ENCODE data around the gene RPRML. TPM values are rescaled to one million over a fixed set of nuclear protein-coding genes. Genes with fewer than 3 reads are reported as not detected.
"Not testable (repeated sequence)": the region's sequence is repeated elsewhere in the genome, so short reads cannot be mapped to it uniquely, and the experiment has no call there.

The RPRML gene
- total RNA-seq, 1 donor from 2014 or later, result 4.5 TPM

DNA sequence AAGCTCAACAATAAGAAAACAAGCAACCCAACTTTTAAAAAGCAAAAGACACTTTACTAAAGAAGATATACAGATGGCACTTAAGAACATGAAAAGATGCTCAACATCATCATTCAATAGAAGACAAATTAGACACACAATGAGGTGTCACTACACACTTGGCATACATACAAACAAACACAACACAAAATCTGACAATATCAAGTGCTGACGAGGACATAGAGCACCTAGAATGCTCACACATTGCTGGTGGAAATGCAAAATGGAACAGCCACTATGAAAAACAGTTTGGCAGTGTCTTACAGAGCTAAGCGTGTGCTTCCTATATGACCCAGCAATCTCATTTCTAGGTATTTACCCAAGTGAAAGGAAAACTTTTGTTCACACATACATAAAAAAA, 18.9 kb downstream of the RPRML start:
- peaks cover 6% of the 10 kb centered on the region for H3K9me3 Mint-ChIP-seq (ENCODE audit: unreplicated experiment)
- H3K4me1 Mint-ChIP-seq (ENCODE audit: low read depth, unreplicated experiment), result no peaks in the 10 kb centered on the region
- peaks cover 6% of the 10 kb centered on the region for H3K27me3 Mint-ChIP-seq (ENCODE audit: unreplicated experiment)
- H3K27ac Mint-ChIP-seq (ENCODE audit: unreplicated experiment), result no peak overlapping the region
- no peak for DNase-seq
- TF ChIP-seq CTCF (IDR thresholded peaks at IDR 0.05; ENCODE audit: partially characterized antibody, unreplicated experiment), result no peak
- H3K36me3 Mint-ChIP-seq (ENCODE audit: unreplicated experiment), result peaks cover 4% of the 10 kb centered on the region
- H3K4me3 Mint-ChIP-seq (ENCODE audit: unreplicated experiment), result no peak overlapping the region

DNA sequence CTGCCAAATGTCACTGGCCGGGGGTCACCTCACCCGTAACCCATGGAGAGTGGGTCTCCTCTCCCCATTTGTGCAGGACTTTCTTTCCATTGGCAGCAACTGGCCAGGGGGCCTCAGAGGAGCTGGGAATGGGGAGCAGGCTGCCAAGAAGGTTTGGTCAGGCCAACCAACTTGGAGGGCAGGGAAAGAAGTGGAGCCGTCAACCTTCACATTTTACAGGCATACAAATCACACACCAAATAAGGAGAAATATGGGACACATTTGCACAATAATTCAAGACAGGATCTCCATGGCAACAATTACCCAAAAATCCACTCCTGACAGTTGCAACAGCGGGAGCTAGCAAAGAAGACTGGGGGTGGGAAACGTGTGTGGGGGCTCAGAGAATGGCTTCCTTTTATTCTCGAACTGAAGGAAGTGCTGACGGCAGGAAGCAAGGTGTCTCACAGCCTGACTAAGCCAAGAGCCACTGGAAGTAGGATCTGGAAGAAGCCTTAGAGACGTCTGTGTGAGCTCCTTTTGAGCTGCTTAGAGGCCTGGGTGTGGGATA, 20.9 kb downstream of the RPRML start:
- H3K27ac Mint-ChIP-seq (ENCODE audit: unreplicated experiment), result no peak overlapping the region
- H3K27me3 Mint-ChIP-seq (ENCODE audit: unreplicated experiment), result peaks cover 6% of the 10 kb centered on the region
- peaks cover 6% of the 10 kb centered on the region for H3K9me3 Mint-ChIP-seq (ENCODE audit: unreplicated experiment)
- DNase-seq, result no peak
- H3K4me3 Mint-ChIP-seq (ENCODE audit: unreplicated experiment), result no peak overlapping the region
- peaks cover 4% of the 10 kb centered on the region for H3K36me3 Mint-ChIP-seq (ENCODE audit: unreplicated experiment)
- no peaks in the 10 kb centered on the region for H3K4me1 Mint-ChIP-seq (ENCODE audit: low read depth, unreplicated experiment)
- no peak for TF ChIP-seq CTCF (IDR thresholded peaks at IDR 0.05; ENCODE audit: partially characterized antibody, unreplicated experiment)

- not testable (repeated sequence) for DNase-seq; H3K4me1 Mint-ChIP-seq (ENCODE audit: low read depth, unreplicated experiment); H3K36me3 Mint-ChIP-seq (ENCODE audit: unreplicated experiment); H3K4me3 Mint-ChIP-seq (ENCODE audit: unreplicated experiment); H3K9me3 Mint-ChIP-seq (ENCODE audit: unreplicated experiment); H3K27ac Mint-ChIP-seq (ENCODE audit: unreplicated experiment)
- H3K27me3 Mint-ChIP-seq (ENCODE audit: unreplicated experiment), result peaks cover 12% of the 10 kb centered on the region
These were observed 25.9 kb downstream of the RPRML start for GRCh38 chr17:46953191-46953590.

DNA sequence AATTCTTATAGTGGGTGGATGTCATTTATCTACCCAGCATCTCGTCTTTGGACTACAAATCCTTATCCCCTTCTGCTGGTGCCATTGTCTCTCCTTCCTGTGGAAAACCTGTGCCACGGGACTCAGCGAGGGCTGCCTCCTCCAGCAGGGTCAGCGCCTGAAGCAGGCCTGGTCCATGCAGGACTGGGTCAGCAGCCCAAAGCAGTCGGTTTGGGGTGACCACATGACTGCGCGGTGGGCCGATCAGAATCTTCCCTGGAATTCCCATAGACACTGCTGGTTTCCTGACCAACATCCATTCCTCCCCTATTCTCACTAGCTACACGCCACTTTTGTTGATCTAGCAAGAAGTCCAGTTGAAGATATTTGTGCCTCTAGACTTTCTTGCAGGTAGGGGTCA, 26.9 kb downstream of the RPRML start:
- no peak overlapping the region for H3K4me3 Mint-ChIP-seq (ENCODE audit: unreplicated experiment)
- peaks cover 12% of the 10 kb centered on the region for H3K27me3 Mint-ChIP-seq (ENCODE audit: unreplicated experiment)

DNA sequence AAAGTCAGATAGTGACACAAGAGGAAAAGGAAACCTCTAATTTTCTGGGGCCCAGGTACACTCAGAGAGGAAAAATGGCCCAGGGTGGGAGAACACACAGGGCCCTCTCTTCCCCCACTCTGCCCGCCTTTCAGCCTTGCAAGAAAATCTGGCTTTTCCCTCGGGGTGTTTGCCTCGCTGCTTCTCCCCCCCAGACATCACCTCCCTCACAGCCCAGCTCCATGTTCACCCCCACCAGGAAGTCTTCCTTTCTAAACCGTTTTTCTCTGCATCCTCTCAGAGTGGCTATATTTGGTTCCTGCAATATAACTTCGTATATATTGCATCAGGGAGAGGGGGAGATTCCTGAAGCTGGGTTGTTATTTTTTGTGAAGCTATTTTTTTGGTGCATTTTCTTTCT, 27.3 kb downstream of the RPRML start:
- no peaks in the 10 kb centered on the region for H3K36me3 Mint-ChIP-seq (ENCODE audit: unreplicated experiment)
- no peak overlapping the region for H3K27ac Mint-ChIP-seq (ENCODE audit: unreplicated experiment)
- no peak for TF ChIP-seq CTCF (IDR thresholded peaks at IDR 0.05; ENCODE audit: partially characterized antibody, unreplicated experiment)
- H3K9me3 Mint-ChIP-seq (ENCODE audit: unreplicated experiment), result peaks cover 7% of the 10 kb centered on the region
- peaks cover 12% of the 10 kb centered on the region for H3K27me3 Mint-ChIP-seq (ENCODE audit: unreplicated experiment)
- no peak overlapping the region for H3K4me3 Mint-ChIP-seq (ENCODE audit: unreplicated experiment)
- DNase-seq, result no peak
- peaks cover 4% of the 10 kb centered on the region for H3K4me1 Mint-ChIP-seq (ENCODE audit: low read depth, unreplicated experiment)

More for the DNA sequence above, 26.9 kb downstream of the RPRML start:
- H3K27ac Mint-ChIP-seq (ENCODE audit: unreplicated experiment), result no peak overlapping the region
- no peak for TF ChIP-seq CTCF (IDR thresholded peaks at IDR 0.05; ENCODE audit: partially characterized antibody, unreplicated experiment)
- no peaks in the 10 kb centered on the region for H3K36me3 Mint-ChIP-seq (ENCODE audit: unreplicated experiment)
- peaks cover 7% of the 10 kb centered on the region for H3K9me3 Mint-ChIP-seq (ENCODE audit: unreplicated experiment)
- peaks cover 4% of the 10 kb centered on the region for H3K4me1 Mint-ChIP-seq (ENCODE audit: low read depth, unreplicated experiment)
- DNase-seq, result no peak

Data from glutamatergic neuron (in vitro differentiated cells).